ENCODE results near the gene POLR3F.
A peak's percentile ranks its signal among the peaks of the same experiment; 100 is the strongest.
"Not testable (repeated sequence)": the region's sequence is repeated elsewhere in the genome, so short reads cannot be mapped to it uniquely, and the experiment has no call there.

POLR3F gene

DNA sequence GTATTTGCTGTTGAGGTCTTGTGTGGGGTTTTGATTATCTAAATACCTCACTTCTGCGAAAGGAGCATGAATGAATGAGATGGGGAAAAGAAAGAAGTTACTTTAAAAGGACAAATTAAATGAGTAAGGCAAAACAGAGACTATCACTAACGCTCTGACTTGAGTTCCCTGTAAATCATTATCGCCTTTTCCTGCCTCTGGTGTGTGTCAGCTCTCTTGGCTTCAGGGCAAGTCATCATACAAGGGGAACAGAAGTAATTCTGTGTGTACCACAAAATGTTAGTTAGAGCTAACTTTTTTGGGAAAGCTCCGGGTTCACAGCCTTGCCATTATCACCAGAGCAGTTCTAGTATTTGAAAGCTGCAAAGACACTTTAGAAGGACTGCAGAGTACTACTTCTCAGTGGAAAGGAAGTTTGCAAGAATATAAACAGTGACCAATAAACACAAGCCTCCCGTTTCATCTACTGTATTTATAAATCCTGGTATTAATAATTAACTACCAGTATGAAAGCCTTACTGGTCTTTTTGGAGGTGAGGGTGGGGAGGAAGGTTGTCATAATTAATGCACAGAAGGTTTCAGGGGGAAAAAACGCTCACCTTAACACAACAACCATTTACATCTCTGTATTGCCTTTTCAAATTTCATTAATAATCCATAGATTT lies 1.5 kb upstream of the POLR3F start:
- Histone ChIP-seq H3K9ac (ENCODE audit: low read length in 2 of 2) (no peak overlapping the region), H3K9me3 (ENCODE audit: control insufficient read depth in 2 of 2, low read length in 2 of 2) (no peaks in the 10 kb centered on the region), H3K27ac (ENCODE audit: low read length) (no peak overlapping the region), H3K36me3 (ENCODE audit: control insufficient read depth in 2 of 2, insufficient read depth in 2 of 2, low read length in 2 of 2) (peaks cover 6 to 7% of the 10 kb centered on the region in 2 donors), H3K4me3 (ENCODE audit: low read length in 2 of 2) (peak overlapping the region in 1 of 2 donors; percentile 3), H3K4me1 (ENCODE audit: control insufficient read depth, insufficient read depth, low read length) (peaks cover 19% of the 10 kb centered on the region), H3K27me3 (ENCODE audit: control insufficient read depth in 1 of 2, insufficient read depth in 2 of 2, low read length in 2 of 2) (no peaks in the 10 kb centered on the region)

DNA sequence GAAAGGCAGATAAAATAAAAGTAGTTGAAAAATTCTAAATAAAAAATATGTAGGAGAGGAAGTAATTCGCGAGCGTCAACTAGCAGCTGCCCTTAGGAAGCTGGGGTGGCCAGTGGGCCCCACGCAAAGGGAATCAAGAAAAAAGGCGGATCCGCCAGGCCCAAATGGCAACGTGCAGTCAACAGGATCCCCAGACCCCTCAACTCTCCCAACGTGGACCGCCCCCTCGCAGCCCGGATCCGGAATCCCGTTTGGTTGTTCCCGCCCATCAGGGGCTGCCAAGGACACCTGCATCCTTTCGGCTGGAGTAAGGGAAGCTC lies 656 bp upstream of the POLR3F start:
- Histone ChIP-seq H3K9ac (ENCODE audit: low read length in 2 of 2) (peak overlapping the region; percentile 57 to 79), H3K27ac (ENCODE audit: low read length) (peak overlapping the region; percentile 89), H3K36me3 (ENCODE audit: control insufficient read depth in 2 of 2, insufficient read depth in 2 of 2, low read length in 2 of 2) (peaks cover 11 to 13% of the 10 kb centered on the region in 2 donors), H3K4me1 (ENCODE audit: control insufficient read depth, insufficient read depth, low read length) (peaks cover 19% of the 10 kb centered on the region), H3K9me3 (ENCODE audit: control insufficient read depth in 2 of 2, low read length in 2 of 2) (no peaks in the 10 kb centered on the region), H3K4me3 (ENCODE audit: low read length in 2 of 2) (peak overlapping the region; percentile 93 to 98), H3K27me3 (ENCODE audit: control insufficient read depth in 1 of 2, insufficient read depth in 2 of 2, low read length in 2 of 2) (no peaks in the 10 kb centered on the region)

DNA sequence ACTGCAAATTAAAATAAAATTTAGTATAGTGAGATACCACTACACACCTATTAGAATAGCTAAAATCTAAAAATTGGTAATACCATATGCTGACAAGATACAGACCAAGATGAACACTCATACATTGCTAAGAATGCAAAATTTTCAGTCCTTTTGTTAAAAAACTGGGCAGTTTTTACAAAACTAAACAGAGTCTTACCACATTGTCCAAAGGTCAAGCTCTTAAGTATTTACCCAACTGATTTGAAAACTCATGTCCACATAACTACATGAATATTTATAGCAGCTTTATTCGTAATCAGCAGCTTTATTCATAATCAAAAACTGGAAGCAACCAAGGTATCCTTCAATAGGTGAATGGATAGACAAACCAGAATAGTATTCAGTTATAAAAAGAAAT lies 10.0 kb downstream of the POLR3F start:
- H3K4me1 ChIP-seq (ENCODE audit: control insufficient read depth, insufficient read depth, low read length) = no peaks in the 10 kb centered on the region
- H3K4me3 ChIP-seq (ENCODE audit: low read length in 2 of 2) = no peak overlapping the region
- H3K27ac ChIP-seq (ENCODE audit: low read length) = no peak overlapping the region
- no peaks in the 10 kb centered on the region for H3K9me3 ChIP-seq (ENCODE audit: control insufficient read depth in 2 of 2, low read length in 2 of 2)
- no peaks in the 10 kb centered on the region for H3K27me3 ChIP-seq (ENCODE audit: control insufficient read depth in 1 of 2, insufficient read depth in 2 of 2, low read length in 2 of 2)
- H3K9ac ChIP-seq (ENCODE audit: low read length in 2 of 2) = no peak overlapping the region
- peaks cover 28 to 34% of the 10 kb centered on the region in 2 donors for H3K36me3 ChIP-seq (ENCODE audit: control insufficient read depth in 2 of 2, insufficient read depth in 2 of 2, low read length in 2 of 2)

- H3K9me3 ChIP-seq (ENCODE audit: control insufficient read depth in 2 of 2, low read length in 2 of 2) = no peaks in the 10 kb centered on the region
- H3K36me3 ChIP-seq (ENCODE audit: control insufficient read depth in 2 of 2, insufficient read depth in 2 of 2, low read length in 2 of 2) = peaks cover 33 to 40% of the 10 kb centered on the region in 2 donors
- H3K9ac ChIP-seq (ENCODE audit: low read length in 2 of 2) = no peak overlapping the region
- no peak overlapping the region for H3K27ac ChIP-seq (ENCODE audit: low read length)
- H3K27me3 ChIP-seq (ENCODE audit: control insufficient read depth in 1 of 2, insufficient read depth in 2 of 2, low read length in 2 of 2) = no peaks in the 10 kb centered on the region
- no peaks in the 10 kb centered on the region for H3K4me1 ChIP-seq (ENCODE audit: control insufficient read depth, insufficient read depth, low read length)
- H3K4me3 ChIP-seq (ENCODE audit: low read length in 2 of 2) = no peak overlapping the region
Observed at GRCh38 chr20:18477821-18478220, 10.6 kb downstream of the POLR3F start.

GRCh38 chr20:18481596-18481995 lies 14.4 kb downstream of the POLR3F start:
- no peaks in the 10 kb centered on the region for H3K27me3 ChIP-seq (ENCODE audit: control insufficient read depth in 1 of 2, insufficient read depth in 2 of 2, low read length in 2 of 2)
- no peaks in the 10 kb centered on the region for H3K9me3 ChIP-seq (ENCODE audit: control insufficient read depth in 2 of 2, low read length in 2 of 2)
- no peaks in the 10 kb centered on the region for H3K4me1 ChIP-seq (ENCODE audit: control insufficient read depth, insufficient read depth, low read length)
- H3K9ac ChIP-seq (ENCODE audit: low read length in 2 of 2) = no peak overlapping the region
- H3K36me3 ChIP-seq (ENCODE audit: control insufficient read depth in 2 of 2, insufficient read depth in 2 of 2, low read length in 2 of 2) = peaks cover 29 to 33% of the 10 kb centered on the region in 2 donors
- H3K4me3 ChIP-seq (ENCODE audit: low read length in 2 of 2) = no peak overlapping the region
- H3K27ac ChIP-seq (ENCODE audit: low read length) = no peak overlapping the region

DNA sequence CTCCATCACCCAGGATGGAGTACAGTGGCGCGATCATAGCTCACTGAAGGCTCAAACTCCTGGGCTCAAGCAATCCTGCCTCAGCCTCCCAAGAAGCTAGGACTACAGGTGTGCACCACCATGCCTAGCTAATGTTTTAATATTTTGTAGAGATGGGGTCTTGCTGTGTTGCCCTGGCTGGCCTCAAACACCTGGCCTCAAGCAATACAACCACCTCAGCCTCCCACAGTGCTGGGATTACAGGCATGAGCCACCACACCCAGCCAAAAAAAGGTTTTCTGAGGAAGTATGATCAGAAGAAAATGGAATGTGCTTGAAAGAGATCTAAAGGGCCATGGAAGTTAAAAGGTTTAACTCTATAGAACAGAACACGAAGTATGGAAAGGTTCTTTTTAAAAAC lies 21.1 kb downstream of the POLR3F start:
- Histone ChIP-seq H3K9me3 (ENCODE audit: control insufficient read depth in 2 of 2, low read length in 2 of 2) (no peaks in the 10 kb centered on the region), H3K4me3 (ENCODE audit: low read length in 2 of 2) (no peak overlapping the region), H3K4me1 (ENCODE audit: control insufficient read depth, insufficient read depth, low read length) (no peaks in the 10 kb centered on the region), H3K27ac (ENCODE audit: low read length) (no peak overlapping the region), H3K9ac (ENCODE audit: low read length in 2 of 2) (no peak overlapping the region), H3K27me3 (ENCODE audit: control insufficient read depth in 1 of 2, insufficient read depth in 2 of 2, low read length in 2 of 2) (no peaks in the 10 kb centered on the region), H3K36me3 (ENCODE audit: control insufficient read depth in 2 of 2, insufficient read depth in 2 of 2, low read length in 2 of 2) (peaks cover 22 to 27% of the 10 kb centered on the region in 2 donors)

- Histone ChIP-seq H3K9ac (ENCODE audit: low read length in 2 of 2) (peak overlapping the region in 1 of 2 donors; percentile 55), H3K9me3 (ENCODE audit: control insufficient read depth in 2 of 2, low read length in 2 of 2) (no peaks in the 10 kb centered on the region), H3K27ac (ENCODE audit: low read length) (no peak overlapping the region), H3K4me3 (ENCODE audit: low read length in 2 of 2) (peak overlapping the region; percentile 80 to 96), H3K36me3 (ENCODE audit: control insufficient read depth in 2 of 2, insufficient read depth in 2 of 2, low read length in 2 of 2) (peaks cover 5 to 13% of the 10 kb centered on the region in 2 donors), H3K4me1 (ENCODE audit: control insufficient read depth, insufficient read depth, low read length) (peaks cover 11% of the 10 kb centered on the region), H3K27me3 (ENCODE audit: control insufficient read depth in 1 of 2, insufficient read depth in 2 of 2, low read length in 2 of 2) (no peaks in the 10 kb centered on the region)
Observed at GRCh38 chr20:18496042-18496441, 28.9 kb downstream of the POLR3F start.

- Histone ChIP-seq H3K27me3 (ENCODE audit: control insufficient read depth in 1 of 2, insufficient read depth in 2 of 2, low read length in 2 of 2) (no peaks in the 10 kb centered on the region), H3K36me3 (ENCODE audit: control insufficient read depth in 2 of 2, insufficient read depth in 2 of 2, low read length in 2 of 2) (peaks cover 5 to 13% of the 10 kb centered on the region in 2 donors), H3K27ac (ENCODE audit: low read length) (peak within 1 kb of the TSS; percentile 26)
Observed at GRCh38 chr20:18496740-18497592, 29.8 kb downstream of the POLR3F start, which contains the start of gene RBBP9. TSS of gene RBBP9 (minus strand) at chr20:18497225. CDS start at chr20:18497167, 58 bp downstream.

GRCh38 chr20:18497603-18498002 lies 30.4 kb downstream of the POLR3F start:
- H3K9ac ChIP-seq (ENCODE audit: low read length in 2 of 2) = no peak overlapping the region
- peak overlapping the region; percentile 26 for H3K27ac ChIP-seq (ENCODE audit: low read length)
- no peaks in the 10 kb centered on the region for H3K9me3 ChIP-seq (ENCODE audit: control insufficient read depth in 2 of 2, low read length in 2 of 2)
- H3K4me3 ChIP-seq (ENCODE audit: low read length in 2 of 2) = no peak overlapping the region
- no peaks in the 10 kb centered on the region for H3K27me3 ChIP-seq (ENCODE audit: control insufficient read depth in 1 of 2, insufficient read depth in 2 of 2, low read length in 2 of 2)
- H3K36me3 ChIP-seq (ENCODE audit: control insufficient read depth in 2 of 2, insufficient read depth in 2 of 2, low read length in 2 of 2) = peaks cover 5 to 13% of the 10 kb centered on the region in 2 donors
- peaks cover 11% of the 10 kb centered on the region for H3K4me1 ChIP-seq (ENCODE audit: control insufficient read depth, insufficient read depth, low read length)

More at GRCh38 chr20:18496740-18497592, 29.8 kb downstream of the POLR3F start, which contains the start of gene RBBP9:
- peak within 1 kb of the TSS; percentile 80 to 96 for H3K4me3 ChIP-seq (ENCODE audit: low read length in 2 of 2)
- peak within 1 kb of the TSS; percentile 67 to 84 for H3K9ac ChIP-seq (ENCODE audit: low read length in 2 of 2)
- no peaks in the 10 kb centered on the region for H3K9me3 ChIP-seq (ENCODE audit: control insufficient read depth in 2 of 2, low read length in 2 of 2)
- H3K4me1 ChIP-seq (ENCODE audit: control insufficient read depth, insufficient read depth, low read length) = peaks cover 11% of the 10 kb centered on the region

- H3K4me1 ChIP-seq (ENCODE audit: control insufficient read depth, insufficient read depth, low read length); H3K9ac ChIP-seq (ENCODE audit: low read length in 2 of 2); H3K27ac ChIP-seq (ENCODE audit: low read length); H3K36me3 ChIP-seq (ENCODE audit: control insufficient read depth in 2 of 2, insufficient read depth in 2 of 2, low read length in 2 of 2); H3K27me3 ChIP-seq (ENCODE audit: control insufficient read depth in 1 of 2, insufficient read depth in 2 of 2, low read length in 2 of 2); H3K9me3 ChIP-seq (ENCODE audit: control insufficient read depth in 2 of 2, low read length in 2 of 2); H3K4me3 ChIP-seq (ENCODE audit: low read length in 2 of 2): not testable (repeated sequence)
Observed at GRCh38 chr20:18501672-18502071, 34.5 kb downstream of the POLR3F start.
